NCI-H1694 (cell line): ENCODE measurements around the gene NLRP9.

Experiments used
- DNase-seq: peaks from one replicate; lab custom pipeline; 2025; lab: John Stamatoyannopoulos, UW

The NLRP9 gene

DNA sequence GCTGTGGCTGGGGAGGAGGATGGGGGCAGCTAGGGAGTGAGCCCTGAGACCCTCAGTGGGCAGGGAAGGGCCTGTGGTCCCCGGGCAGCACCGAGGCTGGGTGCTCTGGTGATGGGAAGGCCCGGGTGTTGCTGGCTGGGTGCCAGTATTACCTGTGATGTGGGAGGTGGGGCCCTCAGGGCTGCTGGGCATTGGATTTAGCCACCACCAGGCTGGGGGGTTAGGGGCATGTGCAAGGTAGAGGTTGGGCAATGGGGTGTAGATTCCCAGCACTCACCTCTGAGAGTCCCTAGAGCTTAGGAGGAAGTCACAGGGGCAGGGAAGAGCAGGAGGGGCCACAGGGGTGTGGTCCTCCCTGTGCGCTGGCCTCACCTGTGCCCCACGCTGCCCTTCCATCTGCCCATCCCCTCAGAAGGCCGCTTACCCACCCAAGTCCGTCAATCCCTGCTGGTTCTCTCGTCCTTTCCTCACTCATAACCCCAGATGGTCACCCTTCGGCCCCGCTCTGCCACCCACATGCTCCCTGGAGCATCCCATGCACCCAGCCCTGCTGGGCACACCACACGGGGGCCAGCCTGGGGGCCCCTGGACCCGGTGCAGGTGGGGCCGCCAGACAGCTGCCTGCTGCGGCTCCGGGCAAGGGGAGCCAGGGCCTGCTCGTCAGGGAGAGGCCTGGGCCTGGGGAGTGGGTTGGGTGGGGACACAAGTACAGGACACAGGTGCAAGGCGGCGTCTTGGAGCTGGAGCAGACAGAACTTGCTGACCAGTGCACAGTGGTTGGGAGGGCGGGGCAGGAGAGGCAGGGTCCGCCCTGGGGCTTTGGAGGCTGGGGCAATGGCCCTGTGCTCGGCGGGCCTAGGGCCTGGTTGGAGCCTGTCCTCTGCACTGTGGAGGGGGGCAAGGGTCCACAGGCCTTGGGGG lies 50.7 kb downstream of the NLRP9 start:
- DNase-seq: no peak

DNA sequence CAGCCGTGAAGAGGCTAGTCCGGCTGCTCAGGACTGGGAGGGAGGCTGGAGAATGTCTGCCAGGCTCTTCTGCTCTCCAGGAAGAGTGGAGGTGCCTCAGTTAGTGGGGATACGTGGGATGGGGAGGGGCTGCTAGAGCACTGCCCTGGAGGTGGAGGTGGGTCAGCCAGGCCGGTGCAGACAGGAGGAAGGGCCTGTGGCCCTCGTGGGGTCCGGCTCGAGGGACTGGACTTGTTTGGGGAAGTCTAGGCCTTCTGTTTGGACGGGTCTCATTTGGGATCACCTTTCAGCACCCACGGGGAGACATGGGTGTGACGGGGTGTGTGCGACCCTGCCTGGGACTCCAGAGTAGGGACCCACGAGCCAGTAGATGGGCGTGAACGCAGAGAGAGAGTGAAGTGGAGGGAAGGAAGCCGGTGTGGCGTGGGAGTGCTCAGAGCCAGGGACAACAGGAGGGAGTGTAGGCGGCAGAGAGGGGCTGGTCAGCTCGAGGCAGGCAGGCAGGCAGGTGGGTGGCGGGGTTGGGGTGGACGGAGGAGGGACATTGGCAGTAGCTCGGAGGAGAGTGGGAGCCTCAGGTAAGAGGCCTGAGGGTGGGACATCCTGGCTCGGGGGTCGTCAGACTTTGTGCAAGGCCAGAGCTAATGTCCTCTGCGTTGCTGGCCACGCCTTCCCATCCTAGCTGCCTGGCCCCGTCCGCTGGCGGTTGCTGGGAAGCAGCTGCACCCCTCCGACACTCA lies 51.7 kb downstream of the NLRP9 start:
- DNase-seq: no peak

DNA sequence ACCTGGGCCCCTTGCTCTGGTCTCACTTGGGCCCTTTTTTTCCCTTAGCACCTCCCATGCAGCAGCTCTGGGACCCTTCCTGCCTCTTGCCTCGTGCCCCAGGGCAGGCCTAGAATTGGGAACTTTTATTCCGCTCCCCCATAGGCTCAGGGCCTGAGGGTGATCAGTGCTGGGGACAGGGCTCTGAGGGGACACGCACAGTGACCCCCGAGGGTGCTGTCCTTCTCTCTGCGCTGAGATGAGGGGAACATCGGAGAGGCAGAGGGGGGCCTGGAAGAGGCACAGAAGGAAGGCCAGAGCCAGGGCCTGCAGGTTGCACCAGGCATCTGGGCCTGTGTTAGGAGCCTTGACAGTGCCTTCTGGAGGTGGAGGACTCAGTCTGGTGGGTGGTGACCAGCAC lies 52.4 kb downstream of the NLRP9 start:
- DNase-seq: no peak

DNA sequence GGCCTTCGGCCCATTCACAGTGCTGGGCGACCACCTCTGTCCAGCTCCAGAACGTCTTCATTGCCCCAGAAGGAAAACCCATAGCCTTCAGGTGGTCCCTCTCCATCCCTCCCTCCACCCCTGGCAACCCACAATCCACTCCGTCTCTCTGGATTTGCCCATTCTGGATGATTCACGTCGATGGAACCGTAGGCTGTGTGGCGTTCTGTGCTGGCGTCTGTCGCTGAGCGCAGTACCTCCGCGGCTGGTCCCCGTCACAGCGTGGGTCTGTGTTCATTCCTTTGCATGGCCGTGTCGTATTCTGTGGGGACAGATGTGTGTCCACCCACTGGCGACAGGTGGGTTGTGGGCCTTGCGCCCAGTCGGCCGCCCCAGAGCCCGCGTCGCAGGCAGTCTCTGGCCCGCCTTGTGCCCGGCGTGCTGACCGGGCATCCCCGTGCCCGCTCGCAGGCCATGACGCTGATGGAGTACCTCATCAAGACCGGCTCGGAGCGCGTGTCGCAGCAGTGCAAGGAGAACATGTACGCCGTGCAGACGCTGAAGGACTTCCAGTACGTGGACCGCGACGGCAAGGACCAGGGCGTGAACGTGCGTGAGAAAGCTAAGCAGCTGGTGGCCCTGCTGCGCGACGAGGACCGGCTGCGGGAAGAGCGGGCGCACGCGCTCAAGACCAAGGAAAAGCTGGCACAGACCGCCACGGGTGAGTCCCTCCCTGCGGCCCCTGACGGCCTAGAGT lies 53.1 kb downstream of the NLRP9 start:
- no peak for DNase-seq

DNA sequence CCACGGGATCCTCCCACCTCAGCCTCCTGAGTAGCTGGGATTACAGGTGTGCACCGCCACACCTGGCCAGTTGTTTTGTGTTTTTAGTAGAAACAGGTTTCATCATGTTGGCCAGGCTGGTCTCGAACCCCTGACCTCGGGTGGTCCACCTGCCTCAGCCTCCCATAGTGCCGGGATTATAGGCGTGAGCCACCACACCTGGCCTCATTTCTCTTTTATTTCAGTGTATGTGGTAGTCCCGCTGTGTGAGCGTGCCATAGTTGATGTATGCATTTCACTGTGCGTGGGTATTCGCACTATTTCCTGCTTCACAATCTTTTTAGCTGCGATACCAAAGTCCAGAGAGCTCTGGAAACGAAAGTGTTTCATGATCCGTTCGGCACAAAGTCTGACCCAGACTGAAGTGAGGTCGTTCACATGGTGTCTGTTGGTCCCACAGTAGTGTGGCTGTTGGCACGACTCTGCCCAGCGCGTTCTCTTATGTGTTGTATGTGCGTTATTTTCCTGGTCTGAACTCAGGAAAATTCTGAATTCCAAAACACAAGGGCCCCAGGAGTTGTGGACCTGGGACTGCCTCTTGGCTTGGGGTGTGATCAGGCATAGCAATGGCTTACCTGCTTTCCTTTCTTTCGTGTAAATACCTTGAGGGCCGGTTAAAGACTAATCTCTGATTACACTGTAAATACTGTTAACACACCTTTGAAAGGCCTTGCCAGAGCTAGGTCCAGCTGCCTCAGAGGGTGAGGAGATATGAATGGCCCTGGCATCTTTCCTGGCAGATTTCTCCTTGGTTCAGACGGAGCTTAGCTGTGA lies 54.5 kb downstream of the NLRP9 start:
- DNase-seq: no peak

DNA sequence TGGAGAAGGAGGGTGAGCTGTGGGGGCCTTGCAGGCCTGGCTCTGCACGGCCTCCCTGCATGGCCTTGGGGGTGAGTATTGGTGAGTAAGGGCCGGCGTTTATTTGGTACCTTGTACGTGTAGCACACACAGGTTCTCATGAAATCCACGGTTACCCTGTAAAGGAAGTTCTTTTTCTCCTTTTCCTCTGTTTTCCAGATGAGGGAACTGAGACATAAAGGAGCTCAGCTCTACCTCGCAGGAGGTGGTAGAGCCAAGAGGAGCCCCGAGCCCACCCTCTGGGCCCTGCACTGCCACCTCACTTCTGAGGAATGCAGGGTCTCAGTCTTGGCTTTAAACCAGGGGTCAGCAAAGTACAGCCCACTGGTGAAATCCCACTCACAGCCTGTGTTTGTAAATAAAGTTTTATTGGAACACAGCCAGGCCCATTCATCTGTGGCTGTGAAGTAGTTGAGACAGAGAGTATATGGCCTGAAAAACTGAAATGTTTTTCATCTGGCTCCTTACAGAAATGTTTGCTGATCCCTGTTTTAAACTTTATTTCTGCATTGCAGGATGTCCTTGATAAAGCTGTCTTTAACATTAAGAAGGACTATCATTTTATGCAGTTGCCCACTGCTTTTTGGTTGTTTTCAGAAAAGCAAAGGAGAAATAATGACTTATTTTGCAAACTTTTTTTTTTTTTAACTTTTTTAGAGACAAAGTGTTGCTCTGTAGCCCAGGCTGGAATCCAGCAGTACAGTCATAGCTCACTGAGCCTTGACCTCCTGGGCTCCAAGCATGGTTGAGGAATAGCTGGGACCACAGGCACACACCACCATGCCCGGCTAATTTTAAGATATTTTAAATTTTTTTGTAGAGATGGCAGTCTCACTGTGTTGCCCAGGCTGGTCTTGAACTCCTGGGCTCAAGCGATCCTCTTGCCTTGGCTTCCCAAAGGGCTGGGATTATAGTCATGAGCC lies 56.8 kb downstream of the NLRP9 start:
- no peak for DNase-seq

DNA sequence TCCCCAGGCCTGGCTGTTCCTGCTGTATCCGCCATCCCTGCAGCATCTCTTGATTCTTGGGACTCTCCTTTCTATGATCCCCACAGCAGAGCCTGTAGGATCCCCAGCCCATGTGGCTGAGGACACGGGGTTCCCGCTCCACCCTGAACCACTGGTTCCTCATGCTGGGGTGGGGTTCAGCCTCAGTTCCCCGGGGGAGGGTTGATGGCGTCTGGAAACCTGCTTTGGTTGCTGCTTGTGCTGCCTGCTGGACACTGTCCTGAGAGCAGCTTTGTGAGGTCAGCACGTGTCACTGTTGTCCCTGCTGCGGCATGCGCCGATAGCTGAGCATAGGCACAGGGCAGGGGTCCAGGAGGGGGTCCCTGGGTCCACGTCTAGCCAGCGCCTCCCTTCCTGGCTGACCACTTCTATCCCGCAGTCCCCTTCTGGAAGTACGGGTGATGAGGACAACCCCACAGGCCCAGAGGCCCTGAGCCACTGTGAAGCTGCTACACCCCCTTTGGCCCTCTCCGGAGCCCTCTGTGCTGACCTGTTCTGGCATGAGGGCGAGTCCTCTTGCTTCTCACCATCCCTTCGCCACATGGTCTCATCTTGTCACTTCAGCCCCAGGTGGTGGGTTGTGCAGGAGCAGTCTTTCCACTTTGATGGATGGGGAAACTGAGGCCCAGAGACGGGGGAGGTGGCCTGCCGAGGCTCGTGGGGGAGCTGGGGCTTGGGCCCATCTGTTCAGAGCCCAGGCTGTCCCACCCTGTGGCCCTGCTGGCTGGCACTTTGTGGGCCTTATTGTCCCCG lies 57.7 kb downstream of the NLRP9 start:
- DNase-seq: no peak

DNA sequence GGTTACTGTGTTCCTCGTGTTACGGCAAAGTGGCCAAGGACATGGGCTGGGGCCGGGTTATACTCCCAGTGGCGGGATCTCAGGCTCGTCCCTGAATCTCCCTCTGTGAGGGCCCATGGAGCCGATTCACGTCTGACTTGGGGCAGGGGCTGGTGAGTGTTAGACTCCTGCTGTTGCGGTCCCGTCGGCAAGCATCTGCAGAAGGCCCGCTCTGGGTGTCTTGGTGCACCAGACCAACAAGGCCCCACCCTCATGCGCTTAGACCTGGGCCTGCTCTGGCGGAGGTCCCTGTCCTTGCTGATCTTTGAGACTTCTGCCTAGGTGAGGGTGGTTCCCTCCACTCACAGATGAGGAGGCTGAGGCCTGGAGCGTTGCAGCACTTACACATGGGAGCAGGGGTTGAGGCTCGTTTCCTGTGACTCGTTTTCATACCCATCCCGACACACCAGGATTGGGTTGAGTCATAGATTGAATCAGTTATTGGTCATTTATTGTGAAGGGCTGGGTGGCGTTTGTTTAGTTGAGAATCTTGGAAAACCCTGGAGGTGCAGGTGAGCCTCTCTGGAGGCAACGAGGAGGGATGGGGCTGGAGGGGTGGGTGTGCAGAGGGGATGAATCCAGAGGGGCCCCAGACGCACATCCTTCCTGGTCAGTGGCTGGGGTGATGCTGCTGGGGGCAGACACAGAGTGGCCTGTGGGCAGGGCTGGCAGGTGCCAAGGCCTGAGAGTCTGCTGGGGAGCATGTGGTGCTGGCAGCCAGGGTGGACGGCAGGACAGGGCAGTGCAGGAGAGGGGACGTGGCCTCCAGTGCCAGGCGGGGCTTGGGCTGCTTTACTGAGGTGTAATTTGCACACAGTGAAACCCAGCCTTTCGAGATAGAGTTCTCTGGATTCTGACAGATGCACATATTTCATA lies 58.6 kb downstream of the NLRP9 start:
- no peak for DNase-seq

DNA sequence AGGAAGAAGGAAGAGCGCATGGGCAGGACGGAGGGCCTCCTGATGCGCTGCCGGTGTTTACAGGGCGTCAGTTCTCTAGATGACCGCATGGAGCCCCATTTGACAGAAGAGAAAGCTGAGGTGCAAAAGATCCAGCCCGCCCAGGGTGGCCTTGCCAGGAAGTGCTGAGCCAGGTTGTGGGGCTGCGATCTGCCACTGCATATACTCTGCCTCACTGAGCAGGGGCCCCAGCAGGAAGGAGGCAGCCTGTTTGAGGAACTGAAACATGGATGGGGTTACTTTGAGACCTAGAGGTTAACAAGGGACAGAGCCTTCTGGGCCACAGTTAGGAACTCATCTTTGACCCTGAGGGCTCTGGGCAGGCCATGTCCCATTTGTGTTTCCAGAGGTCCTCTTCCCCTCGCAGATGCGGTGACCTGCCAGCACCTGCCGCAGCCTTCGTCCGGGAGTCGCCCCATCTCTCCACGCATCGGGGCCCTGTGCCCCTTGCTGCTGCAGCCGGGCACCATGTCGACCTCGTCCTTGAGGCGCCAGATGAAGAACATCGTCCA lies 60.0 kb downstream of the NLRP9 start:
- no peak for DNase-seq

DNA sequence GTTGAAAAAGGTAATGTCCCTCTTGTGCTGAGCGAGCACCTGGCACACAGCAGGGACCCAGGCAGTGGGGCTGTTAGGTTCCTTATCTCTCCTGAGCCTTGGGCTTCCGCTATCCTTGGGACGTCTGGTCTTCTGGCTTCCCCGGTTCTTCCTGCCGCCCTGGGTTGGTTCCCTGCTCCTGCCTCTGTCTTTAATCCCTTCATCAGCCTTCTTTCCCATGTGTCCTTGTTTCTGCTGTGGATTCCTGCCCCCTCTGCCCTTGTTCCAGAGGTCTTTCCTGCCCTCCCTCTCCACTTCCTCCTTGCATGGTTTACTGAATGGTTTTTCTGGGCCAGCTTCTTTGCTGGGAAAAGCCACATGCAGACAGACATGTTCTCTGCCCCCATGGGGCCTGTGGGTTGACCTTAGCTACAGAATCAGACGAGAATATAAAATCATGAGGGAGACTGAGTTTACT lies 60.6 kb downstream of the NLRP9 start:
- no peak for DNase-seq

DNA sequence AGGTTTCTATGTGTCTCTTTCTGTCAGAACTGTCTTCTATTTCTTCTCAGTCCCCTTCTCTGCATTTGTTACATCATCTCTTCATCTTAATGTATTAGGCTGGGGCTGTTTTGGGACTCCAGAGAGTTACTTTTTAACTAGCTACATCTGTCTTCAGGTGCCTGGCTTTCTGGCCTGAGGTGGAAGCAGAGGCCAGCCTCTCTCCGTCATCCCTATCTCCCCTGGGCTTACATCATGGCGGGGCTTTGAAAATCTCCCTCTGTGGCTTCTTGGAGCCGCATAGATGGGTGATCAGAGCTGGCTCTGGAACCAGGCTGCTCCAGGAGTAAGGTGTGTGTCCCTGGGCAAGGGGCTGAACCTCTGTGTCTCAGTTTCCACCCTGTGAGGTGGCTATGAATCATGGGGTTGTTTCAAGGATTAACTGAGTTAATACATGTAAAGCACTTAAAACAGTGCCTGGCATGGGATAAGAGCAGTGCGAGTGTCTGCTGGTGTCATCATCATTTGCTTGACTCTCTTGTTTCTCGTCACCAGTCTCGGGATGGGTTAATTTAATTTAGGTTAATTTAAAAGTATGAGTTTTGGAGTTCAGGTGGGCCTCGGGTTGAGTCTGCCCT lies 61.2 kb downstream of the NLRP9 start:
- DNase-seq: no peak

DNA sequence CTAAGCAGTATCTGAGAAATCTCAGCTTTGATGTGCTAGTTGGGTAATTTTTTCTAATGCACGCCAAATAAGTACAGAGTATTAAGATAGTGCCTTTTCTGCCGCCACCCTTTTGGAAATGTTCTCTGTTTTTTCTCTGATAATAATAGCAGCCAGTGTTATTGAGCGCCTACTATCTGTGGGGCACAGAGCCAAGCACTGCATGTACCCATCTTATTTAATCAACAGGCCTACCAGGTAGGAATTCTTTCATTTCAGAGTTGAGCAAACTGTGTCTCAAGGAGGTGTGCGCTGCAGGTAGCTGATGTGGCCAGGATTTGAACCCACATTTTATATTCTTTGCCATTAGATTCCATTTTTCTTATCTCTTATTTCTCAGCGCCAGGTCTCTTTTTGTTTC lies 61.8 kb downstream of the NLRP9 start:
- DNase-seq: no peak

DNA sequence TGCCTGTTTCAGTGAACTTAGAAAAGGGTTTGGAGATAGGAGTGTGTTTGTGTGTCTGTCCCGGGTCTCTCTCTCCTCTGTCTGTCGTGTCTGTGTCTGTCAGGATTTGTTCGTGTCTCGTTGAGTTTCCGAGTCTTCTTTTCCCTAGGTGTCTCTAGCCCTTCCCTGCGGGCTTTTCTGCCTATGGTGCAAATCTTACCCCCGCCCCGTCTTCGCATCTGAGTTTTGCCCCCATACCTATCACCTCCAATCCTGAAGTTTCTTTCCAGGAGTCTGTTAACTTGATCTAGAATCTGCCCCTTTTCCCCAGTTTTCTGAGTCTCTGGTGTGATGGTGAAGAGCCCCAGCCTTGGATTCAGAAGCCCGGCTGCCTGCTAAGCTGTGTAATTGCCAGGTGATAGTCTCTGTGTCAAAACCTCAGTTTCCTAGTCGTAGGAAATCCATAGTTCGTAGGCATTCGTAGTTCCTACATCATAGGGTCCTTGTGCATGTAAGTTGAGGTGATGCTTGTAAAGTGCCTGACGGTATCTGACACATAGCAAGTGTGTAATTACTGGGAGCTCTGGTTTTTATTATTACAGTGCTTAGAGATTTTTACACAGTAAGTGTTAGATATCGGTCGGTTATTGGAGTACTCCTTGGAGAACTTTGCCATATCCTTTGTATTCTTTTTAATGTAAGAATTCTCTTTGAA lies 62.4 kb downstream of the NLRP9 start:
- no peak for DNase-seq

DNA sequence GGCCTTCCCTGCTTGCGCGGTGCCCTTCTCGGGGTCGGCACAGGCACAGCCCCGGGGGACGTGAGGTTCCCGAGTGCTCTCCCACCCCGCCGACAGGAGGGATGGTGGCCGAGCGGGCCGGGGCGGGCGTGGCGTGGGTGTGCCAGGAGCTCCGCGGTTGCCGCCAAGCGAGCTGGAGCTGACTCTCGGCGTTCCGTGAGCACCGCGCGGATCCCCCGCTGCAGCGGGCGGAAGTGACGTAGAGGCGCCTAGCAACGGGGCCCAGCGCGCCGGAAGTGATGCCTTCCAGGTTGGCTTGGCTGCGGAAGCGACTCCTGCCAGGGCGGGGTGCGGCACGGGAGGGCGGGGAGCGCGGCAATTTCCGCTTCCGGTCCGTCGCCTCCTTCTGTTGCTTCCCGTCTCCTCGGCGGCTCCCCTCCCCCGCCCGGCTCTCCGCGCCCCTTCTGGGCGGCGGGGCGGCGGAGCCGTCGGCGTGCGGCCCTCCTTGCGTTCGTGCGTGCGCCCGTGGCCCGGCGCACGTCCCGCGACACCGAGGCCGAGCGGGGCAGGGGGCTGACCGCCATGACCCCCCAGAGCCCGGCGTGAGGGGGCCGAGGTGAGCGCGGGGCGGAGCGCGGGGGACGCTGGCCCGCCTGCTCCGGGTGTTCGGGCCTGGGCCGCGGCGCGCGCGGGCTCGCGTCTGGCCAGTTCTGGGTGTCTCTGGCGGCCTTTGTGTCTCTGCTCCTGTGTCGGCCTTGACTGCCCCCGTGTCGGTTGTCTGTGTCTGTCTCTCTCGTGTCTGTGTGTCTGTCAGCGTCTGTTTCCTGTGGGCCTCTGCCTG lies 63.2 kb downstream of the NLRP9 start, which contains the start of gene EPN1:
Gene EPN1 (plus strand): TSS at position 386 of the 820 bp plus-strand sequence. CDS start 3,402 bp downstream, outside the sequence.
- peak; percentile 94 for DNase-seq

DNA sequence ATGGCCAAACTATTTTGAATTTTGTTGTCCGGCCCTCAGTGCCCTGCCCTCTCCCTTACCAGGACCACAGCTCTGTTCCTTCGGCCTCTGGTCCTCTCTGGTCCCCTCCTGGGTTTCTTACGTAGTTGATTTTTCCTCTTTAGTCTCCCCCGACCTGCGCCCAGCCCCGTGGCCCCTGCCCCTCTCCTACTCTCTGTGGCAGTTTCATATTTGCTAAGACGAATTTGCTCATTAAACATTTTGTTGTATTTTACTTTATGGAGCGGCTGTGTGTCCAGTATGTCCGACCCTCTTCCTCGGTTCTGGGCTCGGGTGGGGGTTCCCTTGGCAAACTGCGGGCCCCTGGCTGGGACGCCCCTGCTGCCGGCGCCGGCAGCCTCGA lies 63.8 kb downstream of the NLRP9 start:
- no peak for DNase-seq

DNA sequence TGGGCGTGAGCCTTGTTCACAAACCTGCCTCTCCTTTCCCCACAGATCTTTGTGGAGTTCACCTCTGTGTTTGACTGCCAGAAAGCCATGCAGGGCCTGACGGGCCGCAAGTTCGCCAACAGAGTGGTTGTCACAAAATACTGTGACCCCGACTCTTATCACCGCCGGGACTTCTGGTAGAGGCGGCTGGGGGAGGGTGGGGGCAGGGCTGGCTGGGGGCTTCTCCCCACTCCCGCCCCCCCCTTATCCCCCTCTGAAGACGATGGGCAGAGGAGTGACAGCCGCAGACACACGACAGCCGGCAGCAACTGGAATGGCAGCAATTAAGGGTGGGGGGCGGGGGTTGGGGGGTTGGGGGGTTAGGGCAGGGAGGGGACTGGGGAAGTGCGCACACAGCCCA lies 64.3 kb downstream of the NLRP9 start:
- DNase-seq: no peak
